Suppressor macrophage treated with lipopolysaccharide for 4 hours (primary cell): Measurements from ENCODE around the gene SERPINA6.
"Not testable (repeated sequence)": the region's sequence is repeated elsewhere in the genome, so short reads cannot be mapped to it uniquely, and the experiment has no call there.

Experiments used
- DNase-seq: peaks from one replicate; pipeline ENCODE4 v3.0.0-alpha.2; 2020

SERPINA6 gene

GRCh38 chr14:94322648-94323570, at the start of gene SERPINA6:
Gene SERPINA6 (minus strand): TSS chr14:94323336. CDS start chr14:94314648, 8,688 bp downstream.
- DNase-seq, result no peak

- DNase-seq, result no peak
Observed at GRCh38 chr14:94372021-94372605, 49.0 kb upstream of the SERPINA6 start.

GRCh38 chr14:94370524-94370910, 47.4 kb upstream of the SERPINA6 start:
- DNase-seq, result no peak

- not testable (repeated sequence) for DNase-seq
Observed at GRCh38 chr14:94369766-94370523, 46.8 kb upstream of the SERPINA6 start.

- no peak for DNase-seq
Observed at GRCh38 chr14:94368956-94369355, 45.8 kb upstream of the SERPINA6 start.

GRCh38 chr14:94368243-94368590, 45.1 kb upstream of the SERPINA6 start:
- DNase-seq, result no peak

- DNase-seq, result peak; percentile 86
Observed at GRCh38 chr14:94367347-94368242, 44.5 kb upstream of the SERPINA6 start.

- no peak for DNase-seq
Observed at GRCh38 chr14:94366146-94366915, 43.2 kb upstream of the SERPINA6 start, which contains the start of gene SERPINA2. Gene SERPINA2 (minus strand): TSS chr14:94366698.

- DNase-seq, result no peak
Observed at GRCh38 chr14:94365624-94366023, 42.5 kb upstream of the SERPINA6 start.

GRCh38 chr14:94364964-94365363, 41.8 kb upstream of the SERPINA6 start:
- DNase-seq, result no peak

- DNase-seq, result no peak
Observed at GRCh38 chr14:94364037-94364436, 40.9 kb upstream of the SERPINA6 start.

GRCh38 chr14:94363151-94363624, 40.1 kb upstream of the SERPINA6 start:
- no peak for DNase-seq

GRCh38 chr14:94362614-94363133, 39.5 kb upstream of the SERPINA6 start:
- DNase-seq, result no peak

GRCh38 chr14:94361682-94362081, 38.5 kb upstream of the SERPINA6 start:
- DNase-seq, result no peak

- DNase-seq, result no peak
Observed at GRCh38 chr14:94360945-94361565, 37.9 kb upstream of the SERPINA6 start.

GRCh38 chr14:94357166-94357565, 34.0 kb upstream of the SERPINA6 start:
- no peak for DNase-seq

- peak; percentile 21 for DNase-seq
Observed at GRCh38 chr14:94356379-94357056, 33.4 kb upstream of the SERPINA6 start.

GRCh38 chr14:94355191-94355794, 32.2 kb upstream of the SERPINA6 start:
- DNase-seq, result peak; percentile 65

- DNase-seq, result no peak
Observed at GRCh38 chr14:94354638-94355185, 31.6 kb upstream of the SERPINA6 start.
